ENCODE measurements around the gene AMT. TPM values are rescaled to one million over a fixed set of nuclear protein-coding genes. Genes with fewer than 3 reads are reported as not detected.

AMT gene, protein sequence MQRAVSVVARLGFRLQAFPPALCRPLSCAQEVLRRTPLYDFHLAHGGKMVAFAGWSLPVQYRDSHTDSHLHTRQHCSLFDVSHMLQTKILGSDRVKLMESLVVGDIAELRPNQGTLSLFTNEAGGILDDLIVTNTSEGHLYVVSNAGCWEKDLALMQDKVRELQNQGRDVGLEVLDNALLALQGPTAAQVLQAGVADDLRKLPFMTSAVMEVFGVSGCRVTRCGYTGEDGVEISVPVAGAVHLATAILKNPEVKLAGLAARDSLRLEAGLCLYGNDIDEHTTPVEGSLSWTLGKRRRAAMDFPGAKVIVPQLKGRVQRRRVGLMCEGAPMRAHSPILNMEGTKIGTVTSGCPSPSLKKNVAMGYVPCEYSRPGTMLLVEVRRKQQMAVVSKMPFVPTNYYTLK
- total RNA-seq (2014; rRNA removed; shearing (Covaris generic)): 0.32 TPM in 1 of 2 replicates, not detected in the other
- polyA plus RNA-seq (2015; cell fraction: cytosol; rRNA removed): 0.10 TPM in 1 of 2 replicates, not detected in the other
- polyA plus RNA-seq (2015; cell fraction: nucleus; rRNA removed): 8.5 and 9.7 TPM in 2 replicates

DNA sequence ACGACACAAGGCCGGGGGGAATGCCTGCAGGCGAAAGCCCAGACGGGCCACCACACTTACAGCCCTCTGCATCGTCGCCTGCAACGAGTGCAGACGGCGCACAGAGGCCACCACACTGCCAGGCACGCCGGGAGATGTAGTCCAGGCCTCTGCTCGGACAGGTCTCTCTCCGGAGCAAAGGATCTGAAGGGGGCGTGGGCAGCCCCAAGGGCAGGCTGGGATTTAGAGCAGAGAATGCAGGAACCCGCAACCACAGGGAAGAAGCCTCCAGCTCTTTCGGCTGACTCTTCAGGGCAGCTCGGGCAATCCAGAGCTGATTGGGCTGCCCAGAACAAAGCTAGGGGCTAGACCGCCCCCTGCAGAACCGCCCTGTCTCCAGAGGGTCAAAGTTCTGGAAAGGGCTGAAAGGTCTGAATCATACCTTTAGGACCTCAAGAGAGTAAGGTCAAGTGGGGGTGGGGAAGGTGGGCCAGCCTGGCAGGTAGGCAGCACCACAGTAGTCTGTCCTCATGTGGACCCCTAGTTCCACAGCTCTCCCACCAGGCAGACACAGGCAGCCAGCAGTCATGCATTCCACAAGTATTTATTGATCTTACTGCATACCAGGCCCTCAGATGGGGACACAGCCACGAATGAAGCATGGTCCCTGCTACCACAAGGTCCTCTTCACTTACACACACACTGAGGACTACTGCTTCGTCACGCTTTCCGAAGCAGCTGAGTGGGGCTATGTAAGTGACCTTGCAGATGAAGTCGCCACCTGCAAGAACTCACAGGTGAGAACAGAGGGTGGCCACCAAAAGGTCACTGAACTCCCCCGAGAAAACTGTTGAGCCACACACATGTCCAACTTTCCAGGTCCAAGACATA, at the start of gene AMT:
TSS of gene AMT (minus strand) at position 95 of the 870 bp plus-strand sequence. CDS start at position 72, 23 bp downstream.
- no peak for DNase-seq (ENCODE audit: low read depth, low spot score)
- in situ Hi-C loops (cut with HindIII; ENCODE audit: low pct_unique_long_range_greater_than_20kb, low sequenced_read_pairs): no loop called here

DNA sequence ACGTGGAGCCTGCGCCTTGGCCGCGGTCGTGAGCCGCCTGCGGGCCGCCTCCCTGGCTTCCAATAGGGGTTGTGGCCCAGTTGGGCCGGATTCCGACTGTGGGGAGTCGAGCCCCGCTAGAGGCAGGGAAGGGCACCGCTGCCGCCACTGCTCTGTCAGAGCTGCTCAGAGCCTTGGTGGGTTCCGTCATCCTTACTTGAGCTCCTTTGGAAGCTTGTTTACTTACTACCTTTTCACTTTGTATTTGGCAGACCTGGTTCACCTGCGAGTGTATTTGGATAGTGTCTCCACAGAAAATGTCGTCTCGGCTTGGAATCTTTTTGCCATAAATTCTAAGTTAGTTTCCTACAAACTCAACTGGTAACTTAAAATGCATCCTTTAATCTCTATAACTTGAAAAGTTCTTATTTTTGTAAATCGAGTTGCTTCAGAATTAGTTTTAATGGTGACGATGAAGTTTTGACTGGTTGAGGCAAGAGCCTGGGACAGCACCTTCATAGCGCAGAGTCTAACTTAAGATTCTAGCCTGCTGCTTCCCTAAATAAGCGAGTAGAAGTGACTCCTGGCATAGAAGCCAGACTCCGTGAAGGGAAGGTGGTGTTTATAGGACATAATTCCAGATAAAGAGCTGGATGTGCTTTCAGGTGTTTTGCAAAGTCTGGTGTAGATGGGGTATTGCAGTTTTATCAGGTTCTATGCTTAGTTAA, 48.6 kb upstream of the AMT start:
- no peak for DNase-seq (ENCODE audit: low read depth, low spot score)
- in situ Hi-C loops (cut with HindIII; ENCODE audit: low pct_unique_long_range_greater_than_20kb, low sequenced_read_pairs): no loop called here

DNA sequence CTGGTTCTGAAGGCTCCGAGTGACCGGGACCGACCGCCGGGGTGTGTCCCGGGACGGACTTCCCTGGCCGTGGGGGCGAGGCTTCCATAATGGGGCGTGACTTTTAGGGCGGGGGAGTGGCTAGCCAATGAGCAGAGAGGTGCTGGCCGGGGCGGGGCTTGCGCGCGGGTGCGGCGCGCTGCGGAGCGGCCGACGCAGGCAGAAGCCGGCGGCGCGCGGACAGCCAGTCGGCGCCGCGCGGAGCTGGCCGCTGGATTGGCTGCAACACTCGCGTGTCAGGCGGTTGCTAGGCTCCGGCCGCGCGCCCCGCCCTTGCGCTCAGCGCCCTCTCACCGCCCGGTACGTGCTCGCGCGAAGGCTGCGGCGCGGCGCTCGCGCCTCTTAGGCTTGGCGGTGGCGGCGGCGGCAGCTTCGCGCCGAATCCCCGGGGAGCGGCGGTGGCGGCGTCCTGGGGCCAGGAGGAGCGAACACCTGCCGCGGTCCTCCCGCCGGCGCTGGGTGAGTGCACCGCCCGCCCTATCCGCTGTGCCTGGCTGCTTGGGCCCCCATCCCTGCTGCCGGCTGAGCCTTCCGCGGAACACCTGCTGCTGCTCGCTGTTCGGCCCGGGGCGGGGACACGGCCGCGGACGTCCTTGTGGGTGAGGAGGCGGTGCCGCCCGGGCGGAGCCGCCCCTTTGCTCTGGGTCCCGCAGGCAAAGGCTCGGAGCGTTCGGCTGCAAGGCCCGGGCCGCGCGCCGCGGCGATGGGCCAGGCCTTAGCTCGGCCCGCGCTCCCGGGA, 47.9 kb upstream of the AMT start, which contains the start of gene DAG1:
TSS of gene DAG1 (plus strand) at position 332 of the 778 bp plus-strand sequence. CDS start 40,268 bp downstream, outside the sequence.
- in situ Hi-C loops (cut with HindIII; ENCODE audit: low pct_unique_long_range_greater_than_20kb, low sequenced_read_pairs): no loop called here
- DNase-seq (ENCODE audit: low read depth, low spot score): peak; percentile 95

DNA sequence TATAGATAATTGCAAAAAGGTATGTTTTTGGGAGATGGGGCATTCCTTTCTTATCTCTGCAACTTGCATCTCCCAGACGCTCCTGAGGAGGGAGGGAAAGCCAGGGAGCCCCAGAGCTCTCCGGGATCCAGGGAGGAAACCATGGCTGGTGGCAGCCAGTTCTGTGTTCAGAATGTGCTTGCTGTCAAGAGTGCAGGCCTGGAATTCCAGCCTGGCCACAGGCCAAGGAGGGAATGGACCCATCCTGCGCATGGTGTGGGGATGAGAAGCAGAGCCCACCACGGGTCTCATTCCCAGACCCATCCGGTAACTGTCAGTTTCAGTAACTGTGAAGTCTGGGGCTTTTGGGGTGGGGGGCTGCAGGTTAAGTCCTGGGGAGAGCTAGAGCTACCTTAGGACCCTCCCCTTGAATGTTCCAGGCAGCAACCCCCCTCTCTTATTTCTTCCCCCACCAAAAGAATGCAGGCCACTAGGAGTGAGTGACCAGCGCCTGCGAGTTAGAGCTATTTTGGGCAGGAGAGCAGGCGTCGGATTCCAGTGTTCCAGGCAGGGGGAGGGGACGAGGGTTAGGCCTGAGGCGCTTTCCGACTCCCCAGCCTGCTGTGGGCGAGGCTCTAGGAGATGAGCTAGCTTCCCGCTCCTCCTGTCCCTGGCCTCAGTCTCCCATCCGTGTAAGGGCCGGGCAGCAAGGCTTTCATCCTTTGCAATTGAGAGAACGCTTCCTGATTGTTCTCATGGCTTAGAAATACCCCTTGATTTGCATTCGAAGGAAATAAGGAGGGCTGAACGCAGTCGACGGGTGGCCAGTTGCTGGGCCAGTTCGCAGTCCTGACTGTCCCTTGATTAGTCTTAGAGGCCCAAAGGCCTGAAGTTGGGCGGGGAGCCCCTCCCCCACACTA, 47.0 kb upstream of the AMT start:
- DNase-seq (ENCODE audit: low read depth, low spot score): peak; percentile 73
- in situ Hi-C loops (cut with HindIII; ENCODE audit: low pct_unique_long_range_greater_than_20kb, low sequenced_read_pairs): no loop called here

DNA sequence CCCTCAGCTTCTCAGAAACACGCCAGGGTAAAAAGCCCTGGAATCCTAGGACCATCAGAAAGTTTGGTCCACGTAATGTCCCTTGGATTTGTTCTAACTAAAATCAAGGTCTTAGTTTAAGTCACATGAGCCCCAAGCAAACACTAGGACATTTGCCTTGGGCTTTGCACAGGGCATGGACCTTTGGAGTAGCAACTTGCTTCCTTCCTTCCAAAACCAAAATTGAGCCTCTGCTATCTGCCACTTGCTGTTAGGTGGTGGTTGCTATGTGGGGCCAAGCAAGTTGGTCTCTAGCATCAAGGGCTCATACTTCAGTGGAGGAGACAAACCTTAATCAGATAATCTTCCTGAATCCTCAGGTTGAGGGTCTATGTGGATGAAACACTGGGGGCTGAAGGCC, 43.8 kb upstream of the AMT start:
- DNase-seq (ENCODE audit: low read depth, low spot score): no peak
- in situ Hi-C loops (cut with HindIII; ENCODE audit: low pct_unique_long_range_greater_than_20kb, low sequenced_read_pairs): no loop called here

DNA sequence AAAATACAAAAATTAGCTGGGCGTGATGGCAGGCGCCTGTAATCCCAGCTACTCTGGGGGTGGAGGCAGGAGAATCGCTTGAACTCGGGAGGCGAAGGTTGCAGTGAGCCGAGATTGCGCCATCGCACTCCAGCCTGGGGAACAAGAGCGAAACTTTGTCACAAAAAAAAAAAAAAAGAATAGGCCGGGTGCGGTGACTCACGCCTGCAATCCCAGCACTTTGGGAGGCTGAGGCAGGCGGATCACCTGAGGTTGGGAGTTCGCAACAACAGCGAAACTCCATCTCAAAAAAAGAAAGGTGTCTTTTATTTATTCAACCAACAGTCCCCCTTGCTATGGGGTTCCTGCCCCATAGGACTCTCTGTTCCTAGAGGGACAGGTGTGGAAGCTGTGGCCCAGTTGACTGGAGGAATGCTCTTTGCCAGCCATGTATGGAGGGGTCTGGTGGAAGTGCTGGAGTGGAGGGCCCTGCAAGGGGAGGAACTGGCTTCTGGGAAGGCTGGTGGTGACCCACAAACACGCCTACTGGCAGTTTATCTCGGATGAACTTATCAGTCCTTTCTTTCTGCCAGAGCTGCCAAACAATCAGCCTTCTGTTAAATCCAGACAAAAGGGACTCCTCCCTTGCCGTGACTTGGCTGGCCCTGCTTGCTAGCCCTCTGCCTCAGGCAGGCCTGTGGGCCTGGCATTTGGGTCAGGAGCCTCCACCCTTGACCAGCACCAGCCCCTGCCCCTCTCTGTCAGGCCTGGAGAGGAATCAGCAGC, 43.2 kb upstream of the AMT start:
- in situ Hi-C loops (cut with HindIII; ENCODE audit: low pct_unique_long_range_greater_than_20kb, low sequenced_read_pairs): no loop called here
- peak; percentile 95 for DNase-seq (ENCODE audit: low read depth, low spot score)

DNA sequence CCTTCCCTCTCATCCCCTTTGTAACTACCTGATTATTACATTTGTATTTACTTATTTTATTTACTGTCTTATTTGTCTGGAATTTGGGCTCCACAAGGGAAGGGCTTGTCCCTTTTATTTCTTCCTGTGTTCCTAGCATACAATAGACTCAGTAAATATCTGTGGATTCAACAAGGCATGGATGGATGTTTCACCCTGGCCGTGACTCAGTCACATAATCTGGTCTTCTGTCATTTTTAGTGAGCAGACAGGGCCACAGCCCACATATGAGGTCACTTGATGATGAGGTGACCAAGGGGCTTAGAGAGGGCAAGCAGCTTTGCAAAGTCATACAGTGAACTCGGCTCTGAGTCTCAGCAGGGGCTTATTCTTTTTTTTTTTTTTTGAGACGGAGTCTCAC, 39.9 kb upstream of the AMT start:
- no peak for DNase-seq (ENCODE audit: low read depth, low spot score)
- in situ Hi-C loops (cut with HindIII; ENCODE audit: low pct_unique_long_range_greater_than_20kb, low sequenced_read_pairs): no loop called here

DNA sequence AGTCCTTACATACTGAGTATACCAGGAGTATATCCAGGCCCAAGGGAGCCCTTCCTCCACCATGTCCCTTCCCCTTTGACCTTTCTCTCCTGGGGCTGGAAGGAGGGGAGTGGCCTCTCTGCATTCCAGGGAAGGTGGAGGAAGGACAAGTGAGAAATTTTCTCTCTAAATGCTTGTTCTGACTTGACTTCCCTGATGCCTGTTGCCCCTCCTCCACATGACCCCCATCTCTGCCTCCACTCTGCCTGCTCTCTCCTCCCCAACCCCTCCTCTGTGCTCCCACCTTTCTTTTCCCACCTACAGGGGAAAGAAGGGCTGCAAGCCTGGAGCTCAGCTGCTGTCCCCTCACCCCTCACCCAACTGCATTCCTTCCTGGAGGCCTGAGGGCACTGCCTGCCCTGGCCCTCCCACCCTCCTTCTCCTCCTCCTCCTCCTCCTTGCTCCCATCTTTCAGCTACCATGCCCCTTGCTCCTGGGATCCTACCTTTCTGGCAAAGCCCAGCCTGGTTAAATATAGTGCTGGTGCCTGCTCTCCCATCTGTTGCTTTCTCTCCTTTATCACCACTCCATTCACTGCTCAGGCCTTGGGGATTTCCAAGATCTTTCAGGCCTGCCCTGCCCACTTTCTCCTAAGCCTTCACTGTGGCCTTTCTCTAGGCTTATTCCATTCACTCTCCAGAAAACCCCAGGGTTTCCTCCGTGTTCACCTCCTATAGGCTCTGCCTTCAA, 39.3 kb upstream of the AMT start:
- no peak for DNase-seq (ENCODE audit: low read depth, low spot score)
- in situ Hi-C loops (cut with HindIII; ENCODE audit: low pct_unique_long_range_greater_than_20kb, low sequenced_read_pairs): no loop called here

DNA sequence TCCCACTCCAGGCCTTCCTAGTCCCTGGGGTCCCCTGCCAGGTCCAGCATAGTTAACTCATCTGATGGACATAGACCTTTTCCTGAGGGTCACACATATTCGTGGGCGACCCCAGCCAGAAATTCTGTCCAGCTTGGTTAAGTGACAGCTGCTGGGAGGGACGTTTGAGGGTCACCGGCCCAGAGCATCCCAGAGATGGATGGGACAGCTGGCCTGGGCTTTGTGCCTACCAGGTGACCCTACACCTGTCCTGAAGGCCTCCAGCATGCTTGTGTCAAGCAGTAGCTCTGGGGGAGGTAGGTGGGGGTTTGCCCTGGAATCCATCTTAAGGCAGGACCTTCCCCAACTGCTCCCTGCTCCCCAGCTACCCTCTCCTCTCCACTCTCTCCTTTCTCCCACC, 38.7 kb upstream of the AMT start:
- DNase-seq (ENCODE audit: low read depth, low spot score): no peak
- in situ Hi-C loops (cut with HindIII; ENCODE audit: low pct_unique_long_range_greater_than_20kb, low sequenced_read_pairs): no loop called here

DNA sequence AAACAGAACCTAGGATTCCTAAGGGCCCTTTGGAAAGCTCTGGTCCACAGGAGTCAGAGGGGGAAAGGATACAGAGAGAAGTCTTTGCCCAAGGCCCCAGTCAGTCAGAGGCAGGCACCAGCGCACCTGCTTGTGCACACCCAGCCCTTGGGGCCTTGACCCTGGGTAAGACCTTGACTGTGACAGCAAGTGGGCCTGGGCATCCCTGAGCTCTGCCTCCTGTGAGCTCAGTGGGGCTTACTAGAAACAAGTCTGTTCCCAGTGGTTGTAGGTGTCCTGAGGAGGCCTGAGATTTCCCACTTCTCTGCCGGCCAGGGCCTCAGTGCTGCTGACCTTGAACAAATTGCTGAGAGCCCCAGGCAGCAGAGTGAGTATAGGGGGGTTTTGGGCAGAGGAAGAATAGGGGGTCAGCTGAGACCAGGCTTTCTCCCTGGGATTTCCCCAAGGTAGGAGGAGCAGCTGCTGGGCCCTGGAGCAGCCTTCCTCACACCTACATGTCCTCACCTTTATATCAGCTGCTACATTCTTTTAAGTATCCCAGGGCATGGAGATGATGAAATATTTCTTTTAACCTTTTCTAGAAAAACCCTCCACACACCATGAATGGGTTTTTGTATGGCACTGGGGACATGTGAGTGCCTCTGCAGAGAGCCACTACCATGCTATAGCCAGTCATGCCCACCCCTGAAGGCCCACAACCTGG, 38.1 kb upstream of the AMT start:
- in situ Hi-C loops (cut with HindIII; ENCODE audit: low pct_unique_long_range_greater_than_20kb, low sequenced_read_pairs): no loop called here

DNA sequence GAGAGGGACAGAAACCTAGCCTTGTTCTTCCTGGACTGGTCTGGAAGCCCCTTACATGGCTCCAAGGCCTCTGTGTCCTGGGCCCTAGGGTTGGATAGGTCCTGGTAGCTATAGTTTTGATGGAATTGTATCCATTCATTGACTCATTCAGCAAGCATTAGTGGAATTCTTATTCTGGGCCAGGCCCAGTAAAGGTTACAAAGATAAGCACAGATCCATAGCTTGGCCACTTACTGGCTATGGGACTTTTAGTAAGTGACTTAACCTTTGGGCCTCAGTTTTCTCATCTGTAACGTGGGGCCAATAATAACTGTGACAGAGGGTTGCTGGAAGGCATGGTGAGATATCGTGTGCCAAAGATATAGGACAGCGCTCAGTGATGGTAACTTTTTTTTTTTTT, 34.2 kb upstream of the AMT start:
- DNase-seq (ENCODE audit: low read depth, low spot score): no peak
- in situ Hi-C loops (cut with HindIII; ENCODE audit: low pct_unique_long_range_greater_than_20kb, low sequenced_read_pairs): no loop called here

More for the DNA sequence above, 38.1 kb upstream of the AMT start:
- DNase-seq (ENCODE audit: low read depth, low spot score): no peak

DNA sequence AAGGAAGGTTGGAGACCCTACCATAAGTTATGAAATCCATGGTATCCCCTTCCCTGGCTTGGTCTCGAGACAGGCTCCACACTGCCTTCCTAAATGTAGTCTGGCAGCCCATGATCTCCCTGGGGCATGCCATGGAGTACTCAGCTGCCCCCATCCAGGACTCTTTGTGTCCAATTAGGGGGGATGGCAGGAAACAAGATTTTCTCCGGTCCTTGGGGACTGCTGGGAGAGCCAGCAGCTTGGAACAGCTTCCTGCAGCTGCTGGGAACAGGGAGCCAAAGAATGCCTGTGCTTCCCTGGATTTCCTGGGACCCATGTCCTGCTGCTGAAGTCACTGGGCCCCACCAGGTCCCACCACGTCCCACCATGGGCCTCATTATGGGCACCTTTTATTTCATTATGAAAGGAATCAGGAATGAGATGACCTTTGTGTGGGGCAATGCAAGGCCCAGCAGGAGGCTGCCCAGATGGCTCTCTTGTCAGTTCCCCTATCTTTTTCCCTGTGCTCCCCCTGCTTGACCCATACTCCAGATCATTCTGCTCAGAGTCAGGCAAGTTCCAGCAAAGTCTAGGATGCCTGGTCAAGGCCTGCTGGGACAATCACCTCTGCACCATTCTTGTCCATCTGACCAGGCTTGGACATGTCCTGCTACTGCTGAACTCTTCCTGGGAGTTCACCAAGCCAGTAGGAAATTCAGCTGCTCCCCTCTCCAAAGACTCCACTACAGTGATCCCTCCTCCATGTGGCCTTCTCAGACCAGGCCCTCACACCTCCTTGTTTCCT, 32.8 kb upstream of the AMT start:
- DNase-seq (ENCODE audit: low read depth, low spot score): no peak
- in situ Hi-C loops (cut with HindIII; ENCODE audit: low pct_unique_long_range_greater_than_20kb, low sequenced_read_pairs): no loop called here

DNA sequence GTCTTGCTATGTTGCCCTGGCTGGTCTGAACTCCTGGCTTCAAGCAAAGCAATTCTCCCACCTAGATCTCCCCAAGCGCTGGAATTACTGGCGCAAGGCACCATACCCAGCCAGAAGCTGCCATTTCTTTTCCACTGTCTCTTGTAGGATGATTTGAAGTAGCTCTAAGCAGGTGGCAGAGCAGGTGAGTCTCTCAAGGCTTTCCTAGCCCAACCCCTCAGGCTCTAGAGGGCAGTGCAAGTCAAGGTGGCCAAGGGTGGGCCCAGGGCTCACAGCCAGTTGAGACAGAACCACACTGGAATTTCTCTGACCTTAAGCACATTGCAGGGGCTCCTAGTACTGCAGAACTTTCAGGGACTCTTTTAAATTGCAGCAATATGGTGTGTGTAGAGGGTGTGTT, 32.2 kb upstream of the AMT start:
- in situ Hi-C loops (cut with HindIII; ENCODE audit: low pct_unique_long_range_greater_than_20kb, low sequenced_read_pairs): no loop called here
- DNase-seq (ENCODE audit: low read depth, low spot score): peak; percentile 69

DNA sequence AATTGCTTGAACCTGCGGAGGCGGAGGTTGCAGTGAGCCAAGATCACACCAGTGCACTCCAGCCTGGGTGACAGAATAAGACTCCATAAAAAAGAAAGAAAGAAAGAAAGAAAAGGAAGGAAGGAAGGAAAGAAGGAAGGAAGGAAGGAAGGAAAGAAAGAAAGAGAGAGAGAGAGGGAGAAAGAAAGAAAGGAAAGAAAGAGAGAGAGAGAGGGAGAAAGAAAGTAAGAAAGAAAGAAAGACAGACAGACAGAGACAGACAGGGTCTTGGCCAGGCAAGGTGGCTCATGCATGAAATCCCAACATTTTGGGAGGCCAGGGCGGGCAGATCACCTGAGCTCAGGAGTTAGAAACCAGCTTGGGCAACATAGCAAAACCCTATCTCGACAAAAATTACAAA, 31.3 kb upstream of the AMT start:
- in situ Hi-C loops (cut with HindIII; ENCODE audit: low pct_unique_long_range_greater_than_20kb, low sequenced_read_pairs): no loop called here
- DNase-seq (ENCODE audit: low read depth, low spot score): no peak
